H1 (cell line): ENCODE measurements around the gene EXOC2. TPM values are rescaled to one million over a fixed set of nuclear protein-coding genes. Genes with fewer than 3 reads are reported as not detected.

Experiments used
- CTCF ChIA-PET: fragments of 300-600 bp; sonication (Branson Sonifier 250); formaldehyde crosslinking; loops from one replicate; lab custom pipeline; 2021; ENCODE audit not compliant: partially characterized antibody; lab: Charles Lee
- POLR2A ChIA-PET: fragments of 300-600 bp; sonication (Branson Sonifier 250); formaldehyde crosslinking; loops from one replicate; lab custom pipeline; 2021; ENCODE audit warnings: inconsistent platforms; ENCODE audit not compliant: partially characterized antibody; lab: Charles Lee
- DNase-seq, 2 experiments: peaks; one replicate each; pipeline versions ENCODE4 v3.0.0 to v3.0.0-alpha.2; 2010 to 2022; ENCODE audit warnings: low spot score in 2 of 2, low read depth in 1 of 2, mixed read lengths in 1 of 2
- FAIRE-seq: peaks from 2 replicates; lab custom pipeline; 2011; peaks lifted over from hg19 to GRCh38; lab: Jason Lieb, UNC
- H2AFZ ChIP-seq: 2 replicates; pipeline ENCODE4 v1.8.1; 2012; ENCODE audit warnings: low read length, inconsistent platforms
- H2AK5ac ChIP-seq: 2 replicates; pipeline ENCODE4 v1.6.1; 2013; ENCODE audit warnings: low read depth, low read length
- H2BK120ac ChIP-seq: replicated peaks from 2 replicates; pipeline ENCODE3; 2013; ENCODE audit warnings: low read depth, low read length, inconsistent platforms
- H2BK12ac ChIP-seq: 2 replicates; pipeline ENCODE4 v1.6.1; 2013; ENCODE audit warnings: low read depth, low read length
- H2BK15ac ChIP-seq: 2 replicates; pipeline ENCODE4 v1.6.1; 2013; ENCODE audit warnings: low read length
- H2BK20ac ChIP-seq: 2 replicates; pipeline ENCODE4 v1.6.1; 2013; ENCODE audit warnings: low read length
- H2BK5ac ChIP-seq: 2 replicates; pipeline ENCODE4 v1.6.1; 2013; ENCODE audit warnings: low read depth, low read length
- H3K14ac ChIP-seq: 2 replicates; pipeline ENCODE4 v1.6.1; 2013; ENCODE audit warnings: inconsistent platforms; ENCODE audit not compliant: insufficient read length
- H3K18ac ChIP-seq: 2 replicates; pipeline ENCODE4 v1.6.1; 2013; ENCODE audit warnings: low read length; ENCODE audit errors: extremely low read depth
- H3K23ac ChIP-seq: 2 replicates; pipeline ENCODE4 v1.6.1; 2013; ENCODE audit warnings: inconsistent platforms; ENCODE audit not compliant: insufficient read length
- H3K23me2 ChIP-seq: 2 replicates; pipeline ENCODE4 v1.6.1; 2013; ENCODE audit warnings: low read depth, low read length
- H3K27ac ChIP-seq: 2 replicates; pipeline ENCODE4 v1.6.1; 2011; ENCODE audit warnings: low read depth, low read length, inconsistent platforms
- H3K27me3 ChIP-seq, 4 experiments: replicated peaks in 1 of 4; 1 replicate in 1 of 4; 2 replicates in 3 of 4; pipeline versions ENCODE4 v1.6.1 to v1.8.1; 2011 to 2013; ENCODE audit warnings: low read length in 3 of 4, mild to moderate bottlenecking in 3 of 4, inconsistent platforms in 2 of 4, mixed read lengths in 2 of 4, moderate library complexity in 1 of 4; ENCODE audit not compliant: control insufficient read depth in 3 of 4, insufficient read depth in 3 of 4; ENCODE audit errors: extremely low read depth in 1 of 4
- H3K36me3 ChIP-seq, 4 experiments: 2 replicates each; pipeline versions ENCODE4 v1.6.1 to v1.8.1; 2011 to 2013; ENCODE audit warnings: mild to moderate bottlenecking in 4 of 4, low read length in 3 of 4, moderate library complexity in 2 of 4, control low read depth in 1 of 4, inconsistent platforms in 1 of 4; ENCODE audit not compliant: insufficient read depth in 4 of 4, control insufficient read depth in 2 of 4
- H3K4ac ChIP-seq: replicated peaks from 2 replicates; pipeline ENCODE3; 2013; ENCODE audit warnings: low read length, low read depth, mixed read lengths, inconsistent platforms; ENCODE audit not compliant: insufficient read length
- H3K4me1 ChIP-seq, 4 experiments: replicated peaks in 1 of 4; 1 replicate in 1 of 4; 2 replicates in 3 of 4; pipeline versions ENCODE4 v1.6.1 to v1.8.1; 2011 to 2013; ENCODE audit warnings: low read length in 3 of 4, inconsistent platforms in 2 of 4, mixed read lengths in 1 of 4; ENCODE audit not compliant: insufficient read depth in 4 of 4, control insufficient read depth in 3 of 4
- H3K4me2 ChIP-seq, 2 experiments: 2 replicates each; pipeline versions ENCODE4 v1.6.1 to v1.8.1; 2011 to 2013; ENCODE audit warnings: low read depth in 2 of 2, low read length in 2 of 2, control low read depth in 1 of 2, inconsistent platforms in 1 of 2, mild to moderate bottlenecking in 1 of 2; ENCODE audit not compliant: insufficient read depth in 1 of 2
- H3K4me3 ChIP-seq, 4 experiments: fragments of 200-600, 300-600 bp in 1 of 4; sonication (generic), shearing (Covaris generic), sonication (Bioruptor Twin) in 1 of 4; 2 replicates each; pipeline versions ENCODE4 v1.5.1 to v1.8.1; 2011 to 2016; ENCODE audit warnings: low read length in 4 of 4, low read depth in 3 of 4, control low read depth in 2 of 4, inconsistent platforms in 2 of 4, mild to moderate bottlenecking in 2 of 4, mixed read lengths in 1 of 4, moderate library complexity in 1 of 4; ENCODE audit not compliant: insufficient read depth in 2 of 4; ENCODE audit errors: extremely low read depth in 1 of 4
- H3K56ac ChIP-seq: replicated peaks from 2 replicates; pipeline ENCODE3; 2013; ENCODE audit warnings: low read depth, mild to moderate bottlenecking, mixed read lengths, low read length, inconsistent platforms; ENCODE audit not compliant: insufficient read length
- H3K79me1 ChIP-seq: 2 replicates; pipeline ENCODE4 v1.6.1; 2013; ENCODE audit warnings: low read depth, low read length, control low read depth
- H3K79me2 ChIP-seq, 2 experiments: 2 replicates each; pipeline versions ENCODE4 v1.6.1 to v1.8.1; 2012 to 2013; ENCODE audit warnings: low read length in 2 of 2, mild to moderate bottlenecking in 2 of 2, inconsistent platforms in 1 of 2; ENCODE audit not compliant: insufficient read depth in 2 of 2, control insufficient read depth in 1 of 2
- H3K9ac ChIP-seq, 4 experiments: replicated peaks in 1 of 4; 1 replicate in 1 of 4; 2 replicates in 3 of 4; pipeline versions ENCODE4 v1.6.1 to v1.8.1; 2011 to 2013; ENCODE audit warnings: low read depth in 3 of 4, low read length in 3 of 4, control low read depth in 2 of 4, mild to moderate bottlenecking in 2 of 4, moderate library complexity in 2 of 4, inconsistent platforms in 1 of 4; ENCODE audit errors: extremely low read depth in 1 of 4
- H3K9me3 ChIP-seq, 2 experiments: 2 replicates each; pipeline versions ENCODE4 v1.6.1 to v1.8.1; 2012 to 2013; ENCODE audit warnings: mild to moderate bottlenecking in 2 of 2, moderate library complexity in 2 of 2, control low read depth in 1 of 2, inconsistent platforms in 1 of 2, low read depth in 1 of 2, low read length in 1 of 2, mixed read lengths in 1 of 2; ENCODE audit not compliant: insufficient read depth in 2 of 2
- H4K20me1 ChIP-seq, 2 experiments: replicated peaks in 1 of 2; 2 replicates each; pipeline versions ENCODE3 to v1.8.1; 2011 to 2013; ENCODE audit warnings: inconsistent platforms in 2 of 2, low read length in 2 of 2, mild to moderate bottlenecking in 1 of 2; ENCODE audit not compliant: insufficient read depth in 2 of 2, control insufficient read depth in 1 of 2
- H4K5ac ChIP-seq: 2 replicates; pipeline ENCODE4 v1.6.1; 2013; ENCODE audit warnings: low read length, low read depth, mixed read lengths, inconsistent platforms; ENCODE audit not compliant: insufficient read length
- H4K8ac ChIP-seq: 2 replicates; pipeline ENCODE4 v1.8.0; 2013; ENCODE audit warnings: mild to moderate bottlenecking, moderate library complexity, low read length, inconsistent platforms; ENCODE audit not compliant: insufficient read depth; ENCODE audit errors: extremely low read depth
- H4K91ac ChIP-seq: replicated peaks from 2 replicates; pipeline ENCODE3; 2013; ENCODE audit warnings: low read length, mixed read lengths, inconsistent platforms; ENCODE audit not compliant: insufficient read length
- BACH1 ChIP-seq: IDR thresholded peaks from 2 replicates; pipeline ENCODE4 v1.6.1; 2012; ENCODE audit warnings: low read length, improper control_type of control experiment
- BRCA1 ChIP-seq: IDR thresholded peaks from 2 replicates; pipeline ENCODE4 v1.6.1; 2012; ENCODE audit warnings: low read depth, low read length, improper control_type of control experiment
- POLR2A ChIP-seq, 2 experiments: IDR thresholded peaks; 1 replicate in 1 of 2; 2 replicates in 1 of 2; pipeline ENCODE4 v1.6.1; 2011; ENCODE audit warnings: low read depth in 2 of 2, low read length in 2 of 2, mild to moderate bottlenecking in 2 of 2; ENCODE audit errors: control extremely low read depth in 1 of 2
- RAD21 ChIP-seq, 2 experiments: IDR thresholded peaks in 1 of 2; conservative IDR thresholded peaks in 1 of 2; 2 replicates each; pipeline ENCODE4 v1.6.1; 2011; ENCODE audit warnings: low read depth in 2 of 2, low read length in 2 of 2, improper control_type of control experiment in 1 of 2, inconsistent platforms in 1 of 2, mild to moderate bottlenecking in 1 of 2, moderate library complexity in 1 of 2
- RBBP5 ChIP-seq: IDR thresholded peaks from 2 replicates; pipeline ENCODE4 v1.7.1; 2012; ENCODE audit warnings: low read depth, mild to moderate bottlenecking, inconsistent platforms, low read length, moderate library complexity, borderline replicate concordance
- RNF2 ChIP-seq: fragments of 200-900, 300-1000 bp; sonication (generic); IDR thresholded peaks from 2 replicates; pipeline ENCODE4 v1.7.1; 2016; ENCODE audit warnings: borderline replicate concordance, low read depth, mild to moderate bottlenecking, antibody characterized with exemption, low read length; ENCODE audit not compliant: poor library complexity, severe bottlenecking; ENCODE audit errors: missing control alignments
- TCF12 ChIP-seq: IDR thresholded peaks from 2 replicates; pipeline ENCODE4 v1.6.1; 2011; ENCODE audit warnings: low read depth, mild to moderate bottlenecking, low read length
- TEAD4 ChIP-seq: IDR thresholded peaks from 2 replicates; pipeline ENCODE4 v1.6.1; 2012; ENCODE audit warnings: low read depth, low read length, inconsistent platforms, mixed read lengths
- ZNF274 ChIP-seq: IDR thresholded peaks from 2 replicates; pipeline ENCODE4 v1.7.0; 2012; ENCODE audit warnings: low read length, borderline replicate concordance; ENCODE audit errors: extremely low read depth
- polyA plus RNA-seq, 7 experiments: library from polyadenylated mRNA; depleted of rRNA in 3 of 7; stranded (reverse) in 5 of 7; unstranded in 2 of 7; fragments of >200 nt in 5 of 7; fragments of 200-250 nt in 2 of 7; gene quantifications; 1 replicate in 5 of 7; 2 replicates in 1 of 7; 4 replicates in 1 of 7; pipeline versions ENCODE4 v1.2.1 to v1.2.3, GENCODE V29; 2011 to 2013; ENCODE audit warnings: missing spikeins in 2 of 7, mixed read lengths in 2 of 7
- total RNA-seq: library from RNA; stranded (reverse); fragmentation: NEBNext Ultra II Directional; extraction: Animal tissue kit (Norgen Biotek cat#: 25700); gene quantifications from 2 replicates; pipeline ENCODE4 v1.2.1, GENCODE V29; 2021
- TF ChIP-seq, protein P1 (sequence below), 3 experiments: IDR thresholded peaks; 1 replicate in 2 of 3; 2 replicates in 1 of 3; pipeline versions ENCODE4 v1.5.1 to v1.6.1; 2011; ENCODE audit warnings: low read length in 3 of 3, mild to moderate bottlenecking in 3 of 3, inconsistent platforms in 2 of 3, low read depth in 1 of 3, moderate library complexity in 1 of 3; ENCODE audit not compliant: insufficient read depth in 1 of 3; ENCODE audit errors: control extremely low read depth in 1 of 3

Gene EXOC2
- total and polyA plus RNA-seq, 2 of the 8 experiments (the other 6 are each of a cell fraction or from before 2014, with no cell fraction given), result 25.5 to 44.4 TPM

DNA sequence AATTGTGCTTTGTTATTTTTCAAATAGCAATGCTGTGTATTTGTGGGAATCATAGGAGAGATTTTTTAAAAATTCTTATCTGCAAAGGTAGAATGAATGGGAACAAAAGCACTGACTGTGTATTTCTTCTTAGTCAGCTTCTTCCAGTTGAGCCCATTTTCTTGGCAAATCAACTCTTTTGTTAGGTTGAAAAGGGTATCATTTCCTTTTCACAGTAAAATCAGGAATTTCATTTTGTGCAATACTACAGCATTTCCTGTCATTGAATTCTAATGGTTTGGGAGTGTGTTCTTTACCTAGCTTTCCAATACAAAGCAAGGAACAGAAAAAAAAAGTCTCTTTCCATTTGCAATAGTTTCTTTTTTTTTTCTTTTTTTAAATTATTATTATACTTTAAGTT, 19.0 kb upstream of the EXOC2 start:
- CTCF ChIA-PET, result interaction anchor here (0.6 to 2.5 kb wide), 12 partner anchors 8 to 350 kb away, joined by 3 to 11 read pairs (median 3); partner anchors contain the start of gene EXOC2

More for the DNA sequence above, 19.0 kb upstream of the EXOC2 start:
- H3K79me2 ChIP-seq, result no peaks in the 10 kb centered on the region
- no peak overlapping the region for H3K4ac ChIP-seq
- TF ChIP-seq POLR2A (IDR thresholded peaks at IDR 0.05; ENCODE audit: control extremely low read depth in 1 of 2, low read depth in 2 of 2, low read length in 2 of 2), result no peak
- TF ChIP-seq, protein P1, sequence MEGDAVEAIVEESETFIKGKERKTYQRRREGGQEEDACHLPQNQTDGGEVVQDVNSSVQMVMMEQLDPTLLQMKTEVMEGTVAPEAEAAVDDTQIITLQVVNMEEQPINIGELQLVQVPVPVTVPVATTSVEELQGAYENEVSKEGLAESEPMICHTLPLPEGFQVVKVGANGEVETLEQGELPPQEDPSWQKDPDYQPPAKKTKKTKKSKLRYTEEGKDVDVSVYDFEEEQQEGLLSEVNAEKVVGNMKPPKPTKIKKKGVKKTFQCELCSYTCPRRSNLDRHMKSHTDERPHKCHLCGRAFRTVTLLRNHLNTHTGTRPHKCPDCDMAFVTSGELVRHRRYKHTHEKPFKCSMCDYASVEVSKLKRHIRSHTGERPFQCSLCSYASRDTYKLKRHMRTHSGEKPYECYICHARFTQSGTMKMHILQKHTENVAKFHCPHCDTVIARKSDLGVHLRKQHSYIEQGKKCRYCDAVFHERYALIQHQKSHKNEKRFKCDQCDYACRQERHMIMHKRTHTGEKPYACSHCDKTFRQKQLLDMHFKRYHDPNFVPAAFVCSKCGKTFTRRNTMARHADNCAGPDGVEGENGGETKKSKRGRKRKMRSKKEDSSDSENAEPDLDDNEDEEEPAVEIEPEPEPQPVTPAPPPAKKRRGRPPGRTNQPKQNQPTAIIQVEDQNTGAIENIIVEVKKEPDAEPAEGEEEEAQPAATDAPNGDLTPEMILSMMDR (IDR thresholded peaks at IDR 0.05; ENCODE audit: control extremely low read depth in 1 of 3, insufficient read depth in 1 of 3, low read depth in 1 of 3, low read length in 3 of 3), result no peak
- no peak for TF ChIP-seq TEAD4
- TF ChIP-seq RNF2, result no peak
- no peak for TF ChIP-seq RAD21 (IDR thresholded peaks at IDR 0.05 in 1 of 2, conservative IDR thresholded peaks at IDR 0.05 in 1 of 2; ENCODE audit: low read depth in 2 of 2, low read length in 2 of 2)
- TF ChIP-seq ZNF274, result no peak
- TF ChIP-seq RBBP5, result no peak
- no peak for TF ChIP-seq BACH1
- TF ChIP-seq TCF12, result no peak
- no peak for TF ChIP-seq BRCA1
- H4K91ac ChIP-seq, result no peak overlapping the region
- H4K8ac ChIP-seq, result no peak overlapping the region
- H3K14ac ChIP-seq, result no peak overlapping the region
- DNase-seq (no peak), FAIRE-seq (no peak)
- no peak overlapping the region for H3K27ac ChIP-seq
- H3K4me1 ChIP-seq, result peaks cover under 1 to 13% (median 4%) of the 10 kb centered on the region in 4 experiments; a peak in 6 of 7 replicates
- H3K27me3 ChIP-seq, result peaks cover 0 to 2% (median 0%) of the 10 kb centered on the region in 4 experiments; a peak in 3 of 7 replicates
- no peak overlapping the region for H2BK5ac ChIP-seq
- no peak overlapping the region for H3K9ac ChIP-seq
- no peak overlapping the region for H2AFZ ChIP-seq
- H3K36me3 ChIP-seq, result no peaks in the 10 kb centered on the region
- H2AK5ac ChIP-seq, result no peak overlapping the region
- H3K23ac ChIP-seq, result no peak overlapping the region
- peaks cover 0 to 2% of the 10 kb centered on the region in 2 experiments for H4K20me1 ChIP-seq
- no peak overlapping the region for H3K18ac ChIP-seq
- no peak overlapping the region for H4K5ac ChIP-seq
- H2BK20ac ChIP-seq, result no peak overlapping the region
- POLR2A ChIA-PET, result interaction anchor here (0.6 to 1.7 kb wide), 4 partner anchors 8 to 429 kb away, joined by 3 to 5 read pairs (median 4); partner anchors contain the start of gene EXOC2
- no peak overlapping the region for H3K56ac ChIP-seq
- H2BK120ac ChIP-seq, result no peak overlapping the region
- H3K4me2 ChIP-seq, result peak overlapping the region in 1 of 2 experiments; percentile 92; a peak in 1 of 4 replicates
- no peak overlapping the region for H2BK15ac ChIP-seq
- H2BK12ac ChIP-seq, result no peak overlapping the region
- peak overlapping the region in 1 of 4 experiments; percentile 63; a peak in 1 of 8 replicates for H3K4me3 ChIP-seq
- H3K23me2 ChIP-seq, result peaks cover 11% of the 10 kb centered on the region
- H3K79me1 ChIP-seq, result no peaks in the 10 kb centered on the region
- H3K9me3 ChIP-seq, result no peaks in the 10 kb centered on the region
